ENCODE data around the gene LRMDA. TPM values are rescaled to one million over a fixed set of nuclear protein-coding genes. Genes with fewer than 3 reads are reported as not detected.

LRMDA gene
- total RNA-seq, 1 donor from 2014 or later, result 0.96 TPM

GRCh38 chr10:75410132-75411005, 21.1 kb upstream of the LRMDA start:
- Histone ChIP-seq H3K27ac (peak overlapping the region; percentile 90), H3K36me3 (no peaks in the 10 kb centered on the region), H3K9me3 (no peaks in the 10 kb centered on the region), H3K4me3 (peak overlapping the region; percentile 91 to 93), H3K4me1 (peaks cover 0 to 2% of the 10 kb centered on the region in 2 donors), H3K27me3 (no peaks in the 10 kb centered on the region)
- no peak for TF ChIP-seq CTCF (IDR thresholded peaks at IDR 0.05)
- no peak for DNase-seq (ENCODE audit: low spot score in 2 of 2)
- intact Hi-C loops (cut with DNase I), result no loop called here

- Histone ChIP-seq H3K27ac (no peak overlapping the region), H3K4me1 (peaks cover 0 to 2% of the 10 kb centered on the region in 2 donors), H3K4me3 (no peak overlapping the region), H3K9me3 (no peaks in the 10 kb centered on the region), H3K27me3 (no peaks in the 10 kb centered on the region), H3K36me3 (no peaks in the 10 kb centered on the region)
- DNase-seq (ENCODE audit: low spot score in 2 of 2), result no peak
- intact Hi-C loops (cut with DNase I), result no loop called here
- TF ChIP-seq CTCF (IDR thresholded peaks at IDR 0.05), result no peak
These were observed 16.9 kb upstream of the LRMDA start for GRCh38 chr10:75414527-75414926.

GRCh38 chr10:75417522-75417927, 13.9 kb upstream of the LRMDA start:
- no peaks in the 10 kb centered on the region for H3K36me3 ChIP-seq
- H3K4me3 ChIP-seq, result no peak overlapping the region
- no peak for DNase-seq (ENCODE audit: low spot score in 2 of 2)
- H3K4me1 ChIP-seq, result no peaks in the 10 kb centered on the region
- no peaks in the 10 kb centered on the region for H3K9me3 ChIP-seq
- TF ChIP-seq CTCF (IDR thresholded peaks at IDR 0.05), result no peak
- intact Hi-C loops (cut with DNase I), result no loop called here
- no peak overlapping the region for H3K27ac ChIP-seq
- no peaks in the 10 kb centered on the region for H3K27me3 ChIP-seq

- DNase-seq (ENCODE audit: low spot score in 2 of 2), result no peak
- H3K9me3 ChIP-seq, result no peaks in the 10 kb centered on the region
- no peak for TF ChIP-seq CTCF (IDR thresholded peaks at IDR 0.05)
- intact Hi-C loops (cut with DNase I), result no loop called here
- H3K36me3 ChIP-seq, result no peaks in the 10 kb centered on the region
- no peak overlapping the region for H3K4me3 ChIP-seq
- H3K4me1 ChIP-seq, result no peaks in the 10 kb centered on the region
- H3K27me3 ChIP-seq, result no peaks in the 10 kb centered on the region
- no peak overlapping the region for H3K27ac ChIP-seq
These were observed 13.1 kb upstream of the LRMDA start for GRCh38 chr10:75418293-75418692.

GRCh38 chr10:75418712-75419111, 12.7 kb upstream of the LRMDA start:
- Histone ChIP-seq H3K9me3 (no peaks in the 10 kb centered on the region), H3K36me3 (no peaks in the 10 kb centered on the region), H3K27me3 (no peaks in the 10 kb centered on the region), H3K27ac (no peak overlapping the region), H3K4me3 (no peak overlapping the region), H3K4me1 (no peaks in the 10 kb centered on the region)
- intact Hi-C loops (cut with DNase I), result no loop called here
- TF ChIP-seq CTCF (IDR thresholded peaks at IDR 0.05), result no peak
- no peak for DNase-seq (ENCODE audit: low spot score in 2 of 2)

All from ascending aorta (tissue), 2 donors.